HepG2 (cell line): Measurements from ENCODE around the gene TSPAN18. TPM values are rescaled to one million over a fixed set of nuclear protein-coding genes. Genes with fewer than 3 reads are reported as not detected.

Source experiments
- ATAC-seq: fragments of 200-7000 bp; cut with Tn5 transposase; 3 replicates; pipeline ENCODE4 v1.9.1; 2020; ENCODE audit warnings: mild to moderate bottlenecking, moderate library complexity
- BruUV-seq: library from RNA; stranded (reverse); fragments of 400-500 nt; replicated peaks from 2 replicates; lab custom pipeline; 2021; lab: Mats Ljungman, UMichigan
- CTCF ChIA-PET: fragments of 300-600 bp; formaldehyde crosslinking; extraction: SDS; loops from one replicate; lab custom pipeline; 2021; ENCODE audit warnings: low total read pairs, inconsistent platforms, low intra/inter-chr PET ratio; lab: Yijun Ruan, JAX
- POLR2A ChIA-PET: fragments of 350-600 bp; sonication (Branson Sonifier 250); formaldehyde crosslinking; loops from one replicate; lab custom pipeline; 2020; ENCODE audit warnings: antibody characterized with exemption, inconsistent platforms; lab: Yijun Ruan, JAX
- DNase-seq: peaks from one replicate; pipeline ENCODE4 v3.0.0-alpha.2; 2015; ENCODE audit warnings: low spot score
- FAIRE-seq: peaks from 3 replicates; lab custom pipeline; 2011; peaks lifted over from hg19 to GRCh38; lab: Jason Lieb, UNC
- H2AFZ ChIP-seq: one replicate; pipeline ENCODE4 v1.6.1; 2011; ENCODE audit warnings: low read length, inconsistent platforms
- H3K27ac ChIP-seq: fragments of 300-600 bp; 3 replicates; pipeline ENCODE4 v1.8.0; 2011; ENCODE audit warnings: mixed run types, mild to moderate bottlenecking, mixed read lengths, low read length, inconsistent platforms; ENCODE audit not compliant: insufficient read depth; ENCODE audit errors: extremely low read length
- H3K27me3 ChIP-seq, 2 experiments: fragments of 200-600 bp in 1 of 2; 2 replicates in 1 of 2; 3 replicates in 1 of 2; pipeline versions ENCODE4 v1.6.0 to v1.8.0; 2011; ENCODE audit warnings: low read length in 2 of 2, mild to moderate bottlenecking in 2 of 2, moderate library complexity in 2 of 2, inconsistent platforms in 1 of 2; ENCODE audit not compliant: insufficient read depth in 2 of 2, control insufficient read depth in 1 of 2
- H3K36me3 ChIP-seq, 2 experiments: fragments of 200-600 bp in 1 of 2; replicated peaks in 1 of 2; 2 replicates in 1 of 2; 3 replicates in 1 of 2; pipeline versions ENCODE4 v1.5.1 to v1.8.0; 2011; ENCODE audit warnings: low read length in 2 of 2, inconsistent platforms in 1 of 2; ENCODE audit not compliant: insufficient read depth in 2 of 2, control insufficient read depth in 1 of 2
- H3K4me1 ChIP-seq: 2 replicates; pipeline ENCODE4 v1.5.1; 2012; ENCODE audit warnings: low read length, inconsistent platforms; ENCODE audit not compliant: insufficient read depth
- H3K4me2 ChIP-seq: 2 replicates; pipeline ENCODE4 v1.6.0; 2011; ENCODE audit warnings: low read depth, low read length, inconsistent platforms
- H3K4me3 ChIP-seq, 3 experiments: fragments of 200-600 bp in 1 of 3; sonication (generic), shearing (Covaris generic) in 1 of 3; replicated peaks in 1 of 3; 2 replicates each; pipeline ENCODE4 v1.5.1; 2011 to 2016; ENCODE audit warnings: low read length in 3 of 3, inconsistent platforms in 2 of 3, low read depth in 2 of 3, mild to moderate bottlenecking in 2 of 3, control low read depth in 1 of 3, mixed read lengths in 1 of 3; ENCODE audit not compliant: insufficient read depth in 1 of 3
- H3K79me2 ChIP-seq: one replicate; pipeline ENCODE4 v1.6.1; 2011; ENCODE audit warnings: low read length, inconsistent platforms; ENCODE audit not compliant: insufficient read depth
- H3K9ac ChIP-seq: 2 replicates; pipeline ENCODE4 v1.6.0; 2011; ENCODE audit warnings: mild to moderate bottlenecking, low read depth, low read length, inconsistent platforms; ENCODE audit not compliant: insufficient read depth
- H3K9me3 ChIP-seq: 2 replicates; pipeline ENCODE4 v1.5.1; 2012; ENCODE audit warnings: mild to moderate bottlenecking, low read length
- H4K20me1 ChIP-seq: 2 replicates; pipeline ENCODE4 v1.6.0; 2011; ENCODE audit warnings: inconsistent platforms, mild to moderate bottlenecking, low read length, moderate library complexity; ENCODE audit not compliant: insufficient read depth
- BCLAF1 ChIP-seq: fragments of 450-650 bp; IDR thresholded peaks from 2 replicates; pipeline ENCODE4 v1.6.1; 2017; ENCODE audit warnings: mild to moderate bottlenecking
- CBX1 ChIP-seq: IDR thresholded peaks from one replicate; pipeline ENCODE4 v1.6.1; 2016; ENCODE audit warnings: antibody characterized with exemption, low read depth
- PREB ChIP-seq: sonication (generic); formaldehyde crosslinking; IDR thresholded peaks from 2 replicates; pipeline ENCODE4 v1.4.0; 2020; ENCODE audit warnings: missing genetic modification reagents
- ZSCAN9 ChIP-seq: IDR thresholded peaks from 2 replicates; pipeline ENCODE4 v1.6.1; 2016; ENCODE audit warnings: borderline replicate concordance
- WGBS: methylation state at CpG from one replicate; pipeline ENCODE4 v1.1.6; 2017; ENCODE audit warnings: low lambda C conversion rate; 5-methylcytosine and 5-hydroxymethylcytosine counted together
- in situ Hi-C: cut with HindIII; loops from 2 replicates; pipeline ENCODE4 v1.10.0; 2017; ENCODE audit warnings: low pct_unique_long_range_greater_than_20kb; ENCODE audit not compliant: extremely low pct_ligation_motif_present
- intact Hi-C: fragments of 100-400 bp; cut with micrococcal nuclease; formaldehyde crosslinking; loops from one replicate; pipeline ENCODE4 v1.10.0; 2022; ENCODE audit not compliant: unreplicated experiment
- polyA plus RNA-seq, 8 experiments: library from polyadenylated mRNA; depleted of rRNA in 3 of 8; stranded (reverse) in 7 of 8; unstranded in 1 of 8; fragments of >200 nt; fragmentation: Illumina TruSeq in 4 of 8; extraction: Trizol in 4 of 8; gene quantifications; 2 replicates each; pipeline versions ENCODE4 v1.2.1 to v1.2.3, GENCODE V29; 2011 to 2016; ENCODE audit warnings: low read depth in 4 of 8, missing spikeins in 1 of 8, mixed read lengths in 1 of 8; ENCODE audit not compliant: insufficient read depth in 1 of 8
- total RNA-seq, 5 experiments: library from RNA; depleted of rRNA; stranded (reverse); fragments of >200 nt; fragmentation: Illumina TruSeq; extraction: Trizol; gene quantifications; 2 replicates each; pipeline ENCODE4 v1.2.3, GENCODE V29; 2016; ENCODE audit warnings: low read depth in 1 of 5

Gene TSPAN18
- total and polyA plus RNA-seq, 2 of the 13 experiments (the other 11 are each of a cell fraction or from before 2014, with no cell fraction given) = not detected

- TF ChIP-seq ZSCAN9 (CRISPR knock-in tag) (no peak), PREB (CRISPR knock-in tag) (no peak), BCLAF1 (no peak), CBX1 (no peak)
- TF ChIP-seq, all 625 proteins: peak for 0
- H3K4me2 ChIP-seq = no peak overlapping the region
- DNase-seq (no peak), ATAC-seq (no peak), FAIRE-seq (no peak)
- H3K27ac ChIP-seq = no peak overlapping the region
- no peak overlapping the region for H3K4me3 ChIP-seq
- no peak overlapping the region for H2AFZ ChIP-seq
- H3K9me3 ChIP-seq = no peaks in the 10 kb centered on the region
- H3K9ac ChIP-seq = no peak overlapping the region
- intact Hi-C loops (no loop called here), in situ Hi-C loops (no loop called here)
- H3K36me3 ChIP-seq = no peaks in the 10 kb centered on the region
- no peaks in the 10 kb centered on the region for H3K4me1 ChIP-seq
- no TSS peak for BruUV-seq
- H3K79me2 ChIP-seq = no peaks in the 10 kb centered on the region
- no peaks in the 10 kb centered on the region for H4K20me1 ChIP-seq
- WGBS = 8% methylated on average over 1 of the region's 1 CpG
- ChIA-PET POLR2A (no interaction called here), CTCF (no interaction called here)
- peaks cover 0 to 15% of the 10 kb centered on the region in 2 experiments; a peak in 1 of 5 replicates for H3K27me3 ChIP-seq
These were observed 110.9 kb downstream of the TSPAN18 start for GRCh38 chr11:44837661-44838060.
